ENCODE data around the gene DIRAS2. TPM values are rescaled to one million over a fixed set of nuclear protein-coding genes. Genes with fewer than 3 reads are reported as not detected.
"Not testable (repeated sequence)": the region's sequence is repeated elsewhere in the genome, so short reads cannot be mapped to it uniquely, and the experiment has no call there.

DIRAS2 gene
- total RNA-seq, 4 donors from 2014 or later, result 0.35 to 2.2 (median 1.1) TPM; not detected in 1

DNA sequence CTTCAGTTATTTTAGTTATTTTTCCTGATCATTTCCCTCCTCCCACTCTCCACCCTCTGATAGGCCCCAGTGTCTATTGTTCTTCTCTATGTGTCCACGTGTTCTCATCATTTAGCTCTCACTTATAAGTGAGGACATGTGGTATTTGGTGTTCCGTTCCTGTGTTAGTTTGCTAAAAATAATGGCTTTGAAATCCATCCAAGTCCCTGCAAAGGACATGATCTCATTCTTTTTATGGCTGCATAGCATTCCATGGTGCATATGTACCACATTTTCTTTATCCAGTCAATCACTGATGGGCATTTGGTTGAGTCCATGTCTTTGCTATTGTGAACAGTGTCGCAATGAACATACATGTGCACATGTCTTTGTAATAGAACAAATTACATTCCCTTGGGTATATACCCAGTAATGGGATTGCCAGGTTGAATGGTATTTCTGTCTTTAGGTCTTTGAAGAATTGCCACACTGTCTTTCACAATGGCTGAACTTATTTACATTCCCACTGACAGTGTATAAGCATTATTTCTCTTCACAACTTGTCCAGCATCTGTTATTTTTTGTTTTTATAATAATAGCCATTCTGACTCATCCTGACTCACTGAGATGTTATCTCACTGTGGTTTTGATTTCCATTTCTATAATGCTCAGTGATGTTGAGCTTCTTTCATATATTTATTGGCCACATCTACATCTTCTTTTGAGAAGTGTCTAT is 17.2 kb upstream of the DIRAS2 start:
- TF ChIP-seq CTCF (IDR thresholded peaks at IDR 0.05) (no peak), POLR2A (IDR thresholded peaks at IDR 0.05) (no peak)

GRCh38 chr9:90658783-90659182 is 16.2 kb upstream of the DIRAS2 start:
- TF ChIP-seq CTCF (IDR thresholded peaks at IDR 0.05), result no peak
- Histone ChIP-seq H3K9me3 (no peaks in the 10 kb centered on the region), H3K4me3 (no peak overlapping the region), H3K27ac (no peak overlapping the region), H3K36me3 (no peaks in the 10 kb centered on the region), H3K4me1 (no peaks in the 10 kb centered on the region), H3K27me3 (no peaks in the 10 kb centered on the region)
- no peak for DNase-seq

More for the DNA sequence above, 17.2 kb upstream of the DIRAS2 start:
- Histone ChIP-seq H3K9me3 (no peaks in the 10 kb centered on the region), H3K4me1 (no peaks in the 10 kb centered on the region), H3K4me3 (no peak overlapping the region), H3K27me3 (no peaks in the 10 kb centered on the region), H3K36me3 (no peaks in the 10 kb centered on the region), H3K27ac (no peak overlapping the region)
- DNase-seq, result no peak

- H3K36me3 ChIP-seq, result no peaks in the 10 kb centered on the region
- no peak for TF ChIP-seq CTCF (IDR thresholded peaks at IDR 0.05)
- no peaks in the 10 kb centered on the region for H3K4me1 ChIP-seq
- H3K4me3 ChIP-seq, result no peak overlapping the region
- H3K9me3 ChIP-seq, result no peaks in the 10 kb centered on the region
- no peaks in the 10 kb centered on the region for H3K27me3 ChIP-seq
- no peak overlapping the region for H3K27ac ChIP-seq
- DNase-seq, result no peak
Observed at GRCh38 chr9:90658181-90658580, 15.6 kb upstream of the DIRAS2 start.

GRCh38 chr9:90656876-90657275 is 14.3 kb upstream of the DIRAS2 start:
- not testable (repeated sequence) for H3K27me3 ChIP-seq, H3K9me3 ChIP-seq, H3K4me1 ChIP-seq

GRCh38 chr9:90651246-90651645 is 8.6 kb upstream of the DIRAS2 start:
- Histone ChIP-seq H3K4me3 (no peak overlapping the region), H3K27ac (no peak overlapping the region), H3K4me1 (no peaks in the 10 kb centered on the region), H3K36me3 (no peaks in the 10 kb centered on the region), H3K27me3 (no peaks in the 10 kb centered on the region), H3K9me3 (peaks cover 0 to 14% (median 0%) of the 10 kb centered on the region in 4 donors)
- no peak for DNase-seq
- TF ChIP-seq POLR2A (IDR thresholded peaks at IDR 0.05), result no peak

More at GRCh38 chr9:90656876-90657275, 14.3 kb upstream of the DIRAS2 start:
- not testable (repeated sequence) for H3K36me3 ChIP-seq, H3K4me3 ChIP-seq, DNase-seq, H3K27ac ChIP-seq

- no peaks in the 10 kb centered on the region for H3K4me1 ChIP-seq
- DNase-seq, result no peak
- H3K9me3 ChIP-seq, result peaks cover 0 to 14% (median 0%) of the 10 kb centered on the region in 4 donors
- H3K4me3 ChIP-seq, result no peak overlapping the region
- H3K27ac ChIP-seq, result no peak overlapping the region
- no peaks in the 10 kb centered on the region for H3K36me3 ChIP-seq
- TF ChIP-seq CTCF (IDR thresholded peaks at IDR 0.05), result no peak
- TF ChIP-seq POLR2A (IDR thresholded peaks at IDR 0.05), result no peak
- H3K27me3 ChIP-seq, result no peaks in the 10 kb centered on the region
Observed at GRCh38 chr9:90647843-90648242, 5.2 kb upstream of the DIRAS2 start.

GRCh38 chr9:90645721-90646120 is 3.1 kb upstream of the DIRAS2 start:
- H3K27ac ChIP-seq, result no peak overlapping the region
- H3K36me3 ChIP-seq, result no peaks in the 10 kb centered on the region
- DNase-seq, result no peak
- peaks cover 0 to 4% (median 0%) of the 10 kb centered on the region in 4 donors for H3K4me1 ChIP-seq
- no peak overlapping the region for H3K4me3 ChIP-seq
- H3K27me3 ChIP-seq, result no peaks in the 10 kb centered on the region
- peaks cover 0 to 8% (median 0%) of the 10 kb centered on the region in 4 donors for H3K9me3 ChIP-seq
- TF ChIP-seq CTCF (IDR thresholded peaks at IDR 0.05), result no peak
- TF ChIP-seq POLR2A (IDR thresholded peaks at IDR 0.05), result no peak

All from Peyer's patch (tissue), 4 donors.